ENCODE measurements around the gene MID1. TPM values are rescaled to one million over a fixed set of nuclear protein-coding genes. Genes with fewer than 3 reads are reported as not detected.

MID1 gene
- total RNA-seq, 2 donors from 2014 or later, result 8.0 to 9.6 TPM

DNA sequence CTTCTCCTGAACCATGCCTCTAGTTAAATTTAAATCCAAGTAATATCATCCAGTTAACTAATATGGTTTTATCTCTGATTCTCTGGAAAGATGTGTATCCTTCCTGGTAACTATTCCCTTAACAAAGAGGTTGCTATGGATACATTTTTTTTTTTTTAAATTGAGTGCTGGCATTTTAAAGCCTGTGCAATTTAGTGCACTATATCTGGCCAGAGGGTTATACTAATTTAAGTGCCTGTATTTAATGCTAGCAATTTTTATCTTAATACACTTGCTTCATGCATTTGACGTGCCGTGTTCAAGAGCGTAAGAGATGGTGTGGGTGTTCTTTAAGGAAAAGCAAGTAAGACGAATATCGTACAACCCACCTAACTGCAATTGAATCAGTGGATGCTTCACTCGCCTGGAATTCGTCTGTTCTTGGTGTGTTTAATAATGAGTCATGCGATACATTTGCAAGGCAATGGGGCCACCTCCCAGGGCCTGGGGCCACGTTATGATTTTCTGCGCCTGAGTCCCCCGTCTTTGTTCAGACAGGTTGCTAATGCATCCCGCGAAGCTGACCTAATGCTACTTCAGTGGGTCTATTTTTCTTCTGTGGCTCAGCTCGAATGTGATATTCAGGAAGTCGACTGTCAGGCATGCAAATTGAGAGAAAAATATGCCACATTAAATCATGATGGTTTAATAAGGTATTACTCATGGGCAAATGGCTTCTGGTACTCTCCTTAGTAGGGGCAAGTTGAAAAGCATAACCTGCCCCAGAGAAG, 14.2 kb upstream of the MID1 start:
- no peak for DNase-seq (ENCODE audit: low spot score)
- H3K27me3 ChIP-seq, result no peaks in the 10 kb centered on the region
- no peaks in the 10 kb centered on the region for H3K9me3 ChIP-seq
- TF ChIP-seq, protein P1, sequence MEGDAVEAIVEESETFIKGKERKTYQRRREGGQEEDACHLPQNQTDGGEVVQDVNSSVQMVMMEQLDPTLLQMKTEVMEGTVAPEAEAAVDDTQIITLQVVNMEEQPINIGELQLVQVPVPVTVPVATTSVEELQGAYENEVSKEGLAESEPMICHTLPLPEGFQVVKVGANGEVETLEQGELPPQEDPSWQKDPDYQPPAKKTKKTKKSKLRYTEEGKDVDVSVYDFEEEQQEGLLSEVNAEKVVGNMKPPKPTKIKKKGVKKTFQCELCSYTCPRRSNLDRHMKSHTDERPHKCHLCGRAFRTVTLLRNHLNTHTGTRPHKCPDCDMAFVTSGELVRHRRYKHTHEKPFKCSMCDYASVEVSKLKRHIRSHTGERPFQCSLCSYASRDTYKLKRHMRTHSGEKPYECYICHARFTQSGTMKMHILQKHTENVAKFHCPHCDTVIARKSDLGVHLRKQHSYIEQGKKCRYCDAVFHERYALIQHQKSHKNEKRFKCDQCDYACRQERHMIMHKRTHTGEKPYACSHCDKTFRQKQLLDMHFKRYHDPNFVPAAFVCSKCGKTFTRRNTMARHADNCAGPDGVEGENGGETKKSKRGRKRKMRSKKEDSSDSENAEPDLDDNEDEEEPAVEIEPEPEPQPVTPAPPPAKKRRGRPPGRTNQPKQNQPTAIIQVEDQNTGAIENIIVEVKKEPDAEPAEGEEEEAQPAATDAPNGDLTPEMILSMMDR (IDR thresholded peaks at IDR 0.05), result no peak
- no peaks in the 10 kb centered on the region for H3K36me3 ChIP-seq
- no peaks in the 10 kb centered on the region for H3K4me1 ChIP-seq
- H3K4me3 ChIP-seq, result no peak overlapping the region
- H3K27ac ChIP-seq, result no peak overlapping the region

DNA sequence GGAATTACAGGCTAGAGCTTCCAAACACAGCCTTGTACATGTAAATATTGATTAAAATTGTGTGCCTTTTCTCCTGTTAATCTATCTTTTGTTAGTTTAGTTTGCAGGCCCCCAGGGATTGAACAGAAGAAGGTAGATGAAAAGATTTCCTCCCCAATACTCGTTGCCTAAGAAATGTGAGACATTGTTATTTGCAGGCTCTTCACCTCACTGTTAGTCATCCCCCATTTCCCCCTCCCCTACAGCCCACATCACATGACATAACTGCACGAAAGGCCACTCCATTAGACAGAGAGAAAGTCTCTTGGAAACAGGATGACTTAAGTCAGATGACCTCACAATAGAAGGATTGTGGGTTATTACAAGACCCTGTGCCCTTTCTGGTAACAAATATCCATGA, 13.3 kb upstream of the MID1 start:
- DNase-seq (ENCODE audit: low spot score), result no peak
- H3K4me1 ChIP-seq, result no peaks in the 10 kb centered on the region
- H3K36me3 ChIP-seq, result no peaks in the 10 kb centered on the region
- no peaks in the 10 kb centered on the region for H3K27me3 ChIP-seq
- TF ChIP-seq, protein P1 (IDR thresholded peaks at IDR 0.05), result no peak
- H3K27ac ChIP-seq, result no peak overlapping the region
- no peak overlapping the region for H3K4me3 ChIP-seq
- no peaks in the 10 kb centered on the region for H3K9me3 ChIP-seq

DNA sequence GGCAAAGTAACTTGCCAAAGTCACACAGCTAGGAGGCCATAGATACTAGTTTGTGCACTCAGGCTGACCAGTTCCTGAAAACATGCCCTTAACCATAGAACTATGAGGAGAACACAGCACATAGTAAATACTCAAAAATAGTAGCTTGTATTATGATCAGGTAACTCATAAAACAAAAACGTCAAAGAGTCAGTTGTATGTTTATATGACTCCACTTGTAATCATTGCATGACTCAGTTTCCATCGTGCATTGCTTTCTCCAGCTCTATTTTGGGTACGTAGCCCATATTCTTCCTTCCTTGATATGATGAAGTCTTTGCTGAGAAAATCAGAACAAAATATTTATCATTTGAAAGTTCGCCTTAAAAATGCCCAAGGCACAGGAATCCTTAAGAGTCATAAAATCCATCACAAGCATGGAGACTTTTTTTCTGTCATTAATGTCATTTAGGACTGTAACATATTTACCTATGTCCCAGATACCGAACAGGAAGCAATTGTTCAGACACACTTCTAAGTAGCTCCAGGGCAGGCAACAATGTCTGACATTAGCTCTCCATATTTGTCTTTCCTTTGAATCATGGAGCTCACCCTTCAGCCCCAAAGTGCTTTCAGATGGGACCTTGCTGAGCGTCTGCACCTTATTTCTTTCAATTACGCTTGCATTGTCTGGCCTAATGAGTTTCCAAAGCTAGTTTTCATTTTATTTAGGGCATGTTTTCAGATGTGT, 11.2 kb upstream of the MID1 start:
- no peak for DNase-seq (ENCODE audit: low spot score)
- H3K9me3 ChIP-seq, result no peaks in the 10 kb centered on the region

DNA sequence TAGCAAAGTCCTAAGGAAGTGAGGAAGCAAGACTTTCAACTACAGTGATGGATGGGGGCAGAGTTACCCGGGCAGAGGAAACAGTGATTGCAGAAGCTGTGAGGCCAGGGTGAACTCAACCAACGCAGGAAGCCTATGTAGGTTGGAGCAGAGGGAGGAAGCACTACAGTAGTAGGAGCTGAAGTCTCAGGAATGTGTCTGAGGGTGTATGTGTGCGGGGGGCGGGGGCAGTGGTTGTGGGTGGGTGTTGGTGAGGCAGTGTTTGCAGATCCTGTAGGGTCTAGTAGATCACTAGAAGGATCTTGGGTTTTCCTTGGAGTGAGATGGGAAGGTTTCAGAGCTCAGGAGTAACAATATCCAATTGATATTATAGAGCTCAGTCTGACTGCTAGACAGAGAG, 9.9 kb upstream of the MID1 start:
- H3K4me1 ChIP-seq, result no peaks in the 10 kb centered on the region
- H3K27ac ChIP-seq, result no peak overlapping the region
- no peaks in the 10 kb centered on the region for H3K27me3 ChIP-seq
- no peaks in the 10 kb centered on the region for H3K36me3 ChIP-seq
- H3K4me3 ChIP-seq, result no peak overlapping the region
- TF ChIP-seq, protein P1 (IDR thresholded peaks at IDR 0.05), result no peak
- H3K9me3 ChIP-seq, result no peaks in the 10 kb centered on the region
- DNase-seq (ENCODE audit: low spot score), result no peak

More for the DNA sequence above, 11.2 kb upstream of the MID1 start:
- Histone ChIP-seq H3K27me3 (no peaks in the 10 kb centered on the region), H3K4me1 (no peaks in the 10 kb centered on the region), H3K27ac (no peak overlapping the region), H3K36me3 (no peaks in the 10 kb centered on the region), H3K4me3 (no peak overlapping the region)
- TF ChIP-seq, protein P1 (IDR thresholded peaks at IDR 0.05), result no peak

DNA sequence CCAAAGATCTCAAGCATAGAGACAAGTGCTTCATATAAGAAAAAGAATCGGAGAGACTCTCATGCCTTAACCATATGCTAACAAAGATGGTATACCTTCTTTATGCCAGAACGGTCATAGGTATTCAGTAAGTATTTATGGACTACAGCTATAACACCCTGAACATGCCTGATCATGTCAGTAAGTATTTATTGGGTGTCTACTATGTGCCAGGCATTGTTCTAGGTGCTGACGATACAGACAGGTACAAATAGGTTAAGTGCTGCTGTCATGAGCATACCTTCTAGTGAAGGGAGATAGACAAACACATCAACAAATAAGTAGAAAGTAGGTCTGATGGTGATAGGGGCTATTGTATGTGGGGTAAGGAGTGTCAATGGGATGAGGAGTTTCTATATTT, 9.5 kb upstream of the MID1 start:
- Histone ChIP-seq H3K4me3 (no peak overlapping the region), H3K27me3 (no peaks in the 10 kb centered on the region), H3K4me1 (no peaks in the 10 kb centered on the region), H3K36me3 (no peaks in the 10 kb centered on the region), H3K27ac (no peak overlapping the region), H3K9me3 (no peaks in the 10 kb centered on the region)
- no peak for DNase-seq (ENCODE audit: low spot score)
- TF ChIP-seq, protein P1 (IDR thresholded peaks at IDR 0.05), result no peak
